GM12892 (cell line): Measurements from ENCODE around the gene MMP24OS.

Source experiments
- POLR2A ChIP-seq: IDR thresholded peaks from 2 replicates; pipeline ENCODE4 v1.6.1; 2011; ENCODE audit warnings: low read depth, low read length, control low read depth
- POLR2AphosphoS5 ChIP-seq: IDR thresholded peaks from 2 replicates; pipeline ENCODE4 v1.6.1; 2011; ENCODE audit warnings: low read depth, low read length, control low read depth
- TAF1 ChIP-seq: IDR thresholded peaks from 2 replicates; pipeline ENCODE4 v1.6.1; 2011; ENCODE audit warnings: low read depth, mild to moderate bottlenecking, control low read depth, low read length, borderline replicate concordance

- no peak for TF ChIP-seq TAF1
- no peak for TF ChIP-seq POLR2A
- no peak for TF ChIP-seq POLR2AphosphoS5
Observed at GRCh38 chr20:35253010-35253409, 24.9 kb downstream of the MMP24OS start.
